Activated naive CD4-positive, alpha-beta T cell treated with anti-CD3 and anti-CD28 coated beads, Interleukin-2, amount 50 U/mL, for 24 hours (primary cell): Measurements from ENCODE around the gene ZNF362.
A peak's percentile ranks its signal among the peaks of the same experiment; 100 is the strongest.

Experiments used
- H3K27ac Mint-ChIP-seq: one replicate; pipeline ENCODE4 v1.8.0; 2021; ENCODE audit warnings: mild to moderate bottlenecking, mixed read lengths
- H3K27me3 Mint-ChIP-seq: one replicate; pipeline ENCODE4 v1.8.0; 2021; ENCODE audit warnings: mixed read lengths
- H3K36me3 Mint-ChIP-seq: one replicate; pipeline ENCODE4 v1.8.0; 2021; ENCODE audit warnings: mixed read lengths
- H3K4me1 Mint-ChIP-seq: one replicate; pipeline ENCODE4 v1.8.0; 2021; ENCODE audit warnings: mixed read lengths
- H3K4me3 Mint-ChIP-seq: one replicate; pipeline ENCODE4 v1.8.0; 2021; ENCODE audit warnings: mild to moderate bottlenecking, mixed read lengths
- H3K9me3 Mint-ChIP-seq: one replicate; pipeline ENCODE4 v1.8.0; 2021; ENCODE audit warnings: mixed read lengths

ZNF362 gene

GRCh38 chr1:33317946-33318345, 61.7 kb downstream of the ZNF362 start:
- Mint-ChIP-seq H3K27ac (no peak overlapping the region), H3K4me1 (peaks cover 8% of the 10 kb centered on the region), H3K27me3 (no peaks in the 10 kb centered on the region), H3K36me3 (no peaks in the 10 kb centered on the region), H3K9me3 (no peaks in the 10 kb centered on the region), H3K4me3 (no peak overlapping the region)

GRCh38 chr1:33319186-33319948, 63.1 kb downstream of the ZNF362 start:
- H3K27ac Mint-ChIP-seq, result no peak overlapping the region
- no peaks in the 10 kb centered on the region for H3K9me3 Mint-ChIP-seq
- no peaks in the 10 kb centered on the region for H3K36me3 Mint-ChIP-seq
- H3K27me3 Mint-ChIP-seq, result no peaks in the 10 kb centered on the region
- no peak overlapping the region for H3K4me3 Mint-ChIP-seq
- peaks cover 8% of the 10 kb centered on the region for H3K4me1 Mint-ChIP-seq

- H3K4me1 Mint-ChIP-seq, result peaks cover 8% of the 10 kb centered on the region
- H3K36me3 Mint-ChIP-seq, result no peaks in the 10 kb centered on the region
Measured at GRCh38 chr1:33319949-33320618, 63.8 kb downstream of the ZNF362 start.

GRCh38 chr1:33320619-33321165, 64.4 kb downstream of the ZNF362 start, which contains the start of gene A3GALT2:
Gene A3GALT2, minus strand, starts transcription at chr1:33321098. Its CDS starts 0 bp downstream, at chr1:33321098.
- peaks cover 1% of the 10 kb centered on the region for H3K36me3 Mint-ChIP-seq
- no peak within 1 kb of the TSS for H3K4me3 Mint-ChIP-seq
- H3K27me3 Mint-ChIP-seq, result no peaks in the 10 kb centered on the region
- H3K27ac Mint-ChIP-seq, result no peak within 1 kb of the TSS
- no peaks in the 10 kb centered on the region for H3K9me3 Mint-ChIP-seq
- peaks cover 4% of the 10 kb centered on the region for H3K4me1 Mint-ChIP-seq

More at GRCh38 chr1:33319949-33320618, 63.8 kb downstream of the ZNF362 start:
- H3K9me3 Mint-ChIP-seq, result no peaks in the 10 kb centered on the region
- no peak overlapping the region for H3K27ac Mint-ChIP-seq
- H3K4me3 Mint-ChIP-seq, result no peak overlapping the region
- no peaks in the 10 kb centered on the region for H3K27me3 Mint-ChIP-seq

DNA sequence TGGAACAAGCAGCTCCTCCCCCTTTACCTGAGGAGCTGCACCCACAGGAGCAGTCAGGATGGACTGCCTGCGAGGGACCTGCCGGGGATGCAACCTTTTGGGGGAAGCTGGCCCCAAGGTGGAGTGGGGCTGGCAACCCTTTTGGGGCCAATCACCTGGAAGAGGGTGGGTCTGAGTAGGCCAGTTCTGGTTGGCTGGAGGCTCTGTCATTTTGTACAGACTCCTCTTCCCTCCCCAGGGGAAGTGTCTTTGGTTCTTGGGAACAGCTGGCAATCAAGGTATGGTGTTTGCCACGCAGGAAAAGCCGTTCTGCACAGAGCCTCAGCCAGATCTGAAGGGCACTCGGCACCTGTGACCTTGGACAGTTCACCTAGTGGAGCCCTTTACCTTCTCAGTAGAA, 64.9 kb downstream of the ZNF362 start:
- Mint-ChIP-seq H3K9me3 (no peaks in the 10 kb centered on the region), H3K27me3 (no peaks in the 10 kb centered on the region), H3K4me1 (no peaks in the 10 kb centered on the region), H3K27ac (no peak overlapping the region), H3K36me3 (peaks cover 4% of the 10 kb centered on the region), H3K4me3 (no peak overlapping the region)

- no peaks in the 10 kb centered on the region for H3K4me1 Mint-ChIP-seq
- H3K4me3 Mint-ChIP-seq, result no peak overlapping the region
- H3K27ac Mint-ChIP-seq, result no peak overlapping the region
- H3K27me3 Mint-ChIP-seq, result no peaks in the 10 kb centered on the region
- H3K9me3 Mint-ChIP-seq, result no peaks in the 10 kb centered on the region
- peaks cover 4% of the 10 kb centered on the region for H3K36me3 Mint-ChIP-seq
Measured at GRCh38 chr1:33322109-33322508, 65.8 kb downstream of the ZNF362 start.

DNA sequence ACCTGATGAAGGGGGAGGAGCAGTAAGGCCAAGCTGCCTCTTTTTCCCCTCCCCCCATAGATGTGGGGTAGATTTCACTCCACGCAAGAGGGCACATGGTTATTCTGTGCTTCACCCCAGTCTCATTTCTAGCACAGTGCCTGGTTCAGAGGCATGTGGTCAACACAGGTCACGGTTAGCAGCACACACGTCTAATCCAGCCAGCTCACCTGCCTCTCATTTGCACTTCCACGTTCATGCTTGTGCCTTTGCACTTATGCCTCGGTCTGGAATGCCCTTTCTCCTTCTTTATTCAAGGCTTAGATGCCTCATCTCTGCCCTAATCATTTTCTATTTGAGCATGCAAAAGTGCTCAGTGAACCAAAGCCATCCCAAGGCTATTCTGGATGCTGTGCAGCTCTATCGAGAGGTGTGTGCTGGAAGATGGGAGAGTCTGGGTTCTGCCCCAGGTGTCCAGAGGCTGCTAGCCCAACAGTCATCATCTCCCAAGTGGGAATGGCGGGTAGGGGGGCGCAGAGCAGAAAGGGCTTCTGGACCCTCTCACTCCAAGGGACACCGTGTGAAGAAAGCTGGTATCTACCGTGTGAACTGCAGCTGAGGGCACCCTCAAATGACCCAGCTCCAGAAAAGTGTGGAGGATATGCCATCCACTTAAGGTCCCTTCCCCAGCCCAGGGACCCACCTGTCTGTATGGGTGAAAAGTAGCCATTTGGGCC, 66.7 kb downstream of the ZNF362 start:
- Mint-ChIP-seq H3K4me1 (no peaks in the 10 kb centered on the region), H3K36me3 (peaks cover 4% of the 10 kb centered on the region), H3K27ac (no peak overlapping the region), H3K27me3 (no peaks in the 10 kb centered on the region), H3K4me3 (no peak overlapping the region), H3K9me3 (no peaks in the 10 kb centered on the region)

DNA sequence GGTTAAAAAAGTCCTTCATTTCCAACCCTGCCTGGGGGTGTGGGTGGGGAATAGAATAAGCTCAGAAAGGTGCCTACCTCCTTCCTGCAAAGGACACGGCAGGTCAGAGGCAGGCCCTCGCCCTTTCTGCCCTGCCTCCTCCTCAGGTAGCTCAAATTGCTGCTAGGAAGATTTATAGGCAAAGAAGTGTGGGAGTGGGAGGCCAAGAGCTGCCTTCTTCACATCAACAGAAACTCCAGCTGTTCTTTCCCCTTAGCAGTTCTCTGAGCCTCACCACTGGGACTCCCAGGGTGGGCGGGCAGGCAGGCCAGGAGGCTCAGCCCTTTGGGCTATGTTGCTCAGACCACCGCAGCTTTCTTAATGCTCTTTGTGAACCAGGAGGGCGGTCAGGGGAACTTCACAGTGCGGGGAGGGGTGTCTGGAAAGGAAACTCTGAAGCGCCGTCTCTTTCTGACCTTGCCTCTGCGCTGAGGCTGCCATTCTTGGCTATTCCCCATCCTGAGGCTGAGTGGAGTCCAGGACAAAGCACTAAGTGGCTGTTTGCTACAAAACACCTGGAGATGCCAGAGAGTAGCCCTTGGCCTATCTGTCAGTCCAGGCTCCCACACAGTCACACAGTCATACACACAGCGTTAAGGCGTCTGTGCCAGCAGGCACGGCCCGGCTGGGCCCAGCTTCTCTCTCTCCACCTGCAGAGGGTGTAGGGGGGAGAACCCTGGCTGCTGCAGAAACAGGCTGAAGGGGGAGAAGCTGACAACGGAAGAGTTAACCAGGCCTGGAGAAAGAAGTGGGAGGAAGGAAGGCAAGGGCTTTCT, 67.6 kb downstream of the ZNF362 start:
- Mint-ChIP-seq H3K4me1 (no peaks in the 10 kb centered on the region), H3K27ac (no peak overlapping the region)

DNA sequence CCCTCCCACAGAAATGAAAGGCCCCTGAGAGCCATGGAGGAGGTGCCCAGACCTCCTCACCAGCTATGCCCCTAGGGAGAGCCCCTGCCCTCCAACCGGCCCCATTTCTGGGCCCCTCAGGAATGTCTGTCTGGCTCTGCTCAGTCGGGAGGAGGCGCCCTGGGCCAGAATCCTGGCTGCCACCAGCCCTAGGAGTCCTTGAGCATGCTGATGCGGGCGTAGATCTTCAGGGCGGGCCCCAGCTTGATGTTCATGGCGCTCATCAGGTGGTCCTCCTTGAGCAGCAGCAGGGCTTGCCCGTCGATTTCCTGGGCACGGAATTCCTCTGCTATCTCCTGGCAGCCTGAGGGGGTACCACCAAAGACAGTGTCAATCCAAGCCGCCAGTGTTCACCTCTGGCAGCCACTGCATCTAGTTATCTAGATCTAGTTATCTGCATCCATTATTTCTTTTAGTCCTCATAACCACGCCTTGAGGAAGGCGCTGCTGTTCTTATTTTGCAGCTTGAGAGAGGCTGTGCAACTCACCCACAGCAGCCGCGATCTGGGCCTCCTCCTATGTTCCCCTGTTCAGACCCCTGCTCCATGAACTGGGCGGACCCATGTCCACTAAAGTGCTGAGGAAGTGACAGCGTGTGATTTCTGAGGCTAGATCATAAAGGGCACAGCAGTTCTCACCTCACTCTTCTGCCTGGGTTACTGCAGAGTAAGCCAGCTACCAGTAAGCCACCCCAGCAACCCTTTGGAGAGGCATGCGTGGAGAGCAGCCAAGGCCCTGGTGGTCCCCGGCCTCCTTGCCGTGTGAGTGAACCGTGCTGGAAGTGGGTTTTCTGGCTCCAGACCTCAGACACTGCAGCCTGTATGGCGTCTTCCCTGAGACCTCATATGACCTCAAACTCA, 68.6 kb downstream of the ZNF362 start:
- Mint-ChIP-seq H3K36me3 (peaks cover 11% of the 10 kb centered on the region), H3K4me3 (no peak overlapping the region), H3K9me3 (no peaks in the 10 kb centered on the region), H3K27ac (no peak overlapping the region), H3K4me1 (no peaks in the 10 kb centered on the region), H3K27me3 (no peaks in the 10 kb centered on the region)

More for the DNA sequence above, 67.6 kb downstream of the ZNF362 start:
- H3K36me3 Mint-ChIP-seq, result peaks cover 8% of the 10 kb centered on the region
- no peaks in the 10 kb centered on the region for H3K9me3 Mint-ChIP-seq
- no peak overlapping the region for H3K4me3 Mint-ChIP-seq
- no peaks in the 10 kb centered on the region for H3K27me3 Mint-ChIP-seq

GRCh38 chr1:33326785-33327184, 70.5 kb downstream of the ZNF362 start:
- no peaks in the 10 kb centered on the region for H3K4me1 Mint-ChIP-seq
- no peaks in the 10 kb centered on the region for H3K27me3 Mint-ChIP-seq
- H3K4me3 Mint-ChIP-seq, result no peak overlapping the region
- no peaks in the 10 kb centered on the region for H3K9me3 Mint-ChIP-seq
- H3K36me3 Mint-ChIP-seq, result peaks cover 11% of the 10 kb centered on the region
- H3K27ac Mint-ChIP-seq, result no peak overlapping the region

GRCh38 chr1:33327587-33328325, 71.5 kb downstream of the ZNF362 start:
- H3K4me1 Mint-ChIP-seq, result no peaks in the 10 kb centered on the region
- no peak overlapping the region for H3K27ac Mint-ChIP-seq
- H3K27me3 Mint-ChIP-seq, result no peaks in the 10 kb centered on the region
- H3K36me3 Mint-ChIP-seq, result peaks cover 11% of the 10 kb centered on the region
- H3K4me3 Mint-ChIP-seq, result no peak overlapping the region
- H3K9me3 Mint-ChIP-seq, result no peaks in the 10 kb centered on the region

DNA sequence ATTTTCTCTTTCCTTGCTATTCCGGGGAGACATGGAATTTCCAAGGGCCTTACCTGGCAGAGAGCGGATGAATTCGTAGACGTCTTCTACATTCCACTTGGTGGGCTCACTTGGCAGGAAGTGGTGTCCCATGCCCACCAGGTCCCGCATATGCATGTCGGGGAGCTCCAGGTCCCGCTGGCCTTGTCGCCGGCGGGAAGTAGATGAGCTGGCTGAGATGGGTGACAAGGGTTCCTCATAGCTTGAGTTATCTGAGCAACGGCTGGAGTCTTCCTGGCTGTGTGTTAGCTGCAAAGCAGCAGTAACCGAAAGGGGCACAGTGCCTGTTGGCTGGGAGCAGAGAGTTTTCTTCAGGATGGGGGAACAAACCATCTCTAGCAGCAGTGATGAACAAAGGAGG, 72.5 kb downstream of the ZNF362 start:
- Mint-ChIP-seq H3K27ac (no peak overlapping the region), H3K4me3 (no peak overlapping the region), H3K4me1 (no peaks in the 10 kb centered on the region), H3K9me3 (no peaks in the 10 kb centered on the region), H3K27me3 (no peaks in the 10 kb centered on the region), H3K36me3 (peaks cover 11% of the 10 kb centered on the region)

DNA sequence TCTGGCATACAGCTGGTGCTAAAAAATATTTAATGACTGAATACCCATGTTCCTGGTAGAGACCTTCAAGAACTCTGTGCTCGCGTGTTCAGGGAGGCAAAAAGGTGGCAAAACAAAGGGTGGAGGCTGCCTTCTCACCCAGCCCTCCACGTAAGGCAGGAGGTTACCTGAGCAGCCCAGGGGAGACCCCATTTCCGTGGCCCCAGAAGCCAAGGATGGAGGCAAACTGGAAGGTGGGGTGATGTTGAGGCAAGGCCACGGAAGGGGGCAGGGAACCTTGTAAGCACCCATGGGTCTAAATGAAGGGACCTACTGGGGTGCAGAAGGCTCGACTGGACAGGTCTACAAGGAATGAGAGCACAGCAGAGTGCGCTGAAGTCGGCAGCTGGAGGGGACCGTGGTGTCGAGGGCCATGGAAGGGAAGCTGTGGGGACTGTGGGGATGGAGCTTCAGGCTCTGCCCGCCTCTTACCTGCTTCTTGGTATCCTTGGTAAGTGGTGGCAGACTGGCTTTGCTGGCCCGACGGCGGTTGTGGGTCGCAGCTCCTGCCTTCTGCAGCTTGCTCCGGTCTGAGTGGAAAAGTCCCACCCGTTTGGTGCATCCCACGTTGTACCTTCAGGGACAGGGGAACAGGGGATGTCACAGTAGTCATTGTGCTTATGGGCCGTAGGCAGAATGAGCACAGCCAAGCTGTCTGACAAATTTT, 73.5 kb downstream of the ZNF362 start:
- Mint-ChIP-seq H3K4me1 (no peaks in the 10 kb centered on the region), H3K36me3 (peaks cover 11% of the 10 kb centered on the region), H3K27me3 (no peaks in the 10 kb centered on the region), H3K27ac (peak overlapping the region; percentile 51), H3K4me3 (no peak overlapping the region), H3K9me3 (no peaks in the 10 kb centered on the region)
